HG02884 (cell line): ENCODE data around the gene MAGOH.

Source experiments
- ATAC-seq: cut with Tn5 transposase; IDR thresholded peaks from one replicate; pipeline ENCODE4 v1.9.1; 2021; ENCODE audit warnings: mild to moderate bottlenecking, moderate library complexity; ENCODE audit not compliant: unreplicated experiment

The MAGOH gene

DNA sequence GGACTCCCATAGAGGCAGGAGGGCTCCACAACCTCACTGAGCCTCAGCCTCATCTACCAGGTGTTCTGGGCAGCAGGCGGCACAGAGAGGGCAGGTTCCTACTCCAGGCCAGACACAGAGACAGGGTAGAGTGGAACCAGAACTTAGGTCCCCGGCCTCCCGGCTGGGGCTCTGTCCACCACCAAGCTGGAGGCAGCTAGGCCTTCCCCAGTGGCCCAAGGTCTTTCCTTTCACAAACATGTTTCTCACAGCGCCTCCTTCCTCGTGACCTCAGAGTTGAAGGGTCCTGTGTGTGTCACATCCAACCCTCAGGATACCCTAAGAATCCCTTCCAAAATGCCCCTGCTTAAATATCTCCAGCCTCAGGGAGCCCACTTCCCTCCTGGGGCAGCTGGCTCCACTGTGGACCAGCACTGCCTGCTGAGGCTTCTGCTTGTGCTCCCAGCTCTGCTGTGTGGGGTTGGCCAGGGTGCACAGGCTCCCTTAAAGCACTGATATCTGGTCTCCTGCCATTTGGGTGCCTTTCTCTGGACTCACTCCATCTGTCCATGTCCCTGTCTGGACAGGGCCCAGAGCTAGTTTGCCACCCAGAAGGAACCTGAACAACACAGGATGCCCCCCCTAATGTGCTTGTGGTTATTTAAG, 33.2 kb upstream of the MAGOH start:
- no peak for ATAC-seq

GRCh38 chr1:53270873-53271272, 32.6 kb upstream of the MAGOH start:
- ATAC-seq = no peak

GRCh38 chr1:53270107-53270506, 31.8 kb upstream of the MAGOH start:
- ATAC-seq = no peak

GRCh38 chr1:53267761-53268160, 29.4 kb upstream of the MAGOH start:
- no peak for ATAC-seq

DNA sequence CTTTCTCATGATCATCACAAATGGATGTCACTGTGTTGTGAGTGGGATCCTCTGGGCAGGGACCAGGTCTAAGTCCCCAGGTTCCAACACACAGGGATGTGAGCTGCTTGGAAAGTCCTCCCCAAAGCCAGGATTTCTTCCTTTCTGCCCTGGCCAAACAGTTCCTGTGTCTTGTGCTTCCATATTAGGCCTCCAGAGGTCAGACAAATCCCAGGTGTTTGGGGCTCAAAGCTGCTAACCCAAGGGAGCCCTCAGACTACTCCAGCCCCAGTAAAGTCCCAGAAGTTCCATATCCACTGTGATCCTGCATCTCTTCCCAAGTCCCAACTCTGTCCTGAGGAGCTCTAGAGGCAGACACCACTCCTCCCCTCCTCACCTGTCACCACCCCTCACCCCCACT, 27.7 kb upstream of the MAGOH start:
- no peak for ATAC-seq

DNA sequence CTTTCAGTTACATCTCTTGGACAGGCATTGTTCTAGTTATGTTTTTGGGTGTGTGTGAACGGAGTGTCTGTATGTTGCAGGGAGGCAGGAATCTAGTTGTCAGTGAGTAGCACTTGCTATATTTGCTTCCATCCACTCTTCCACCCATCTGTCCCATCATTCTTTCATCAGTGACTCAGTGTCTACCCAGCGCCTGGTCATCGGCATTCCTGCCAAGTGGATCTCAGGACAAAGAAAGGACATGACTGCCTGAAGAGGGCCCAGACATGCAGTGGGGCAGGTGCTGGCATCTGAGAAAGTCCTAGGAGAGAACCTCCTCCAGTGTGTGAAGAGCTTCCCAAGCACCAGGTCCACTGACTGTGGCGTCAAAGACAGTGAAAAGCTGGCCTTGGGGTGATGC, 27.3 kb upstream of the MAGOH start:
- no peak for ATAC-seq

DNA sequence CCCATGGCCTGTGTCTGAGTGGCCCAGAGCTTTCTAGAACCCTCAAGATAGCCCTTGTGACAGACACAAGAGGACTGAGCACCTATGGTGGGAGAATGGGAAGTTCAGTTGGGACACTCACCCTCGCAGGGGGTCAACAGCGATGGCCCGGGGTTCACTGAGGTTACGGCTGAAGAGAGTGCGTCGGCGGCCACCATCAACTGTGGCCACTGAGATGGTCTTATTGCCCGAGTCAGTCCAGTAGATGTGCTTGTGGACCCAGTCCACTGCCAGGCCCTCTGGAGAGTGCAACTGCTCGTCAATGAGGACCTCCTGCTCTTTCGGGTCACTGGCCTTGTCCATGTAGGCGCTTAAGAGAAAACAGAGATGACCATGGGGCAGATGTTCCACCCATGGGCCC, 25.7 kb upstream of the MAGOH start:
- ATAC-seq = no peak

DNA sequence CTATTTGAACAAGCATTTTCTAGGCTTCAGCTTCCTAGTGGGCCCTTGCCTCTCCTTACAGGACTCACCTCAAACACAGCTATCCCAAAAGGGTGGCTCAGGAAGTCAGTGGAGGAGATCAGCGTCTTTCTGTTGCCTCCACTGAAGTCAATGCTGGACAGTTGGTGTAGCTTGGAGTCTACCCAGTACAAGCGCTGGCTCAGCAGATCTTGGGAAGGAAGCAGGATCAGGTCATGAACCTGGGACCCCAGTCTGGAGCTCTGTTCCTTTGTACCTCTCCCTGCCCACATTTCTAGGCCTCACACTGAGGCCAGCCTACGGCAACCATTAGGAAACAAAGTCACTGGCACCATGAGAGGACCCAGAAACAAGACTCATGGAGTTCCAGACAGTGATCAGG, 23.7 kb upstream of the MAGOH start:
- ATAC-seq = no peak

GRCh38 chr1:53260631-53261247, 22.4 kb upstream of the MAGOH start:
- ATAC-seq = no peak

- ATAC-seq = peak; percentile 90
Measured at GRCh38 chr1:53259932-53260331, 21.6 kb upstream of the MAGOH start.

DNA sequence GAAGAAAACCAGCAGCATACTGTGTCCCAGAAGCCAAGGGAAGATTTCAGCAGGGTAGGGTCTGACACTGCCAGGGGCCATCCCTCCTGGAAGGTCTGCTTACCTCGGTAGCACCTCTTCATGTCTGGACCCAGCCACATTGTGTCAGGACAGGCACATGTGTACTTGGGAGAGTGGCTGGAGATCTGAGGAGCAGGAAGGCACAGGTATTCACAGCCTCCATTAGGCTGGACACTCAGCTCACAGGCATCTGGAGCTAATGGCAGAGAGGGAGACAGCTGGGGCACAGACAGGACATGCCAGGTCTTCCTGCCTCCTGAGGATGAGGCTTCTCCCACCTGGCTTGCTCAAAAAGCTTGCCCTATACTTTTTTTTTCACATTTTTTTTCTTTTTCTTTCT, 19.9 kb upstream of the MAGOH start:
- ATAC-seq = no peak

GRCh38 chr1:53257454-53258081, 19.2 kb upstream of the MAGOH start:
- ATAC-seq = no peak

- no peak for ATAC-seq
Measured at GRCh38 chr1:53256511-53257453, 18.5 kb upstream of the MAGOH start.

- ATAC-seq = no peak
Measured at GRCh38 chr1:53255031-53255430, 16.7 kb upstream of the MAGOH start.

- ATAC-seq = no peak
Measured at GRCh38 chr1:53254011-53254640, 15.8 kb upstream of the MAGOH start.

DNA sequence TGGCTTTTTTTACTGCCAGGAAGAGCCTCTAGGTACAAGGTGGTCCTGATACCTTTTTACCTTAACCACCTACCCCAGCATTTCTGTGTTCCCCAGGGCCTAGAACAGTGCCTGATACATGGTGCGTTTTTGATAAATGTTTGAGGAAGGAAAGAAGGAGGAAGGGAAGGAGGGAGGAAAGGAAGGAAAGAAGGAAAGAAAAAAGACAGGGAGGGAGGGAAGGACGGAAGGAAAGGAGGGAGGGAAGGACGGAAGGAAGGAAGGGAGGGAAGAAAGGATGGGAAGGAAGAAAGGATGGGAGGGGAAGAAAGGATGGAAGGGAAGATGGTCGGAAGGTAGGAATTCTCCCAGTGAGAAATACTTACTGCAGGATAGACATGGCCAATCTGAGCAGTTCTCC, 12.0 kb upstream of the MAGOH start:
- no peak for ATAC-seq

DNA sequence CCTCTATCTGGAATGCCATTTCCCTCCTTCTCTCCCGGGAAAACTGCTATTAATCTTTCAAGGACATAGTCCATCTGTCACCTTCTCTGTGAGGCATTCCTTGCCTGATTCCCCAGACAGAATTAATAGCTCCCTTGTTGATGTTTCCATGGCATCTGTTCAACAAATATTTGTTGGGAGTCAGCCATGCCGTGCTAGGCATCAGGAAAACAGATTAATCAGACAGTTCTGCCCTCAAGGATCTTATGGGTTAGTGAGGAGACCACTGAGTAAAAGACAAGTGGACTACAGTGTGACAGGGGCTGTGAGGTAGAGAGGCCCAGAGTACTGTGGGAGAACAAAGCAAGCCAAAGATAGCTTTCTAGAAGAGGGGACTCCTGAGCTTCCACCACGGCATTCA, 11.4 kb upstream of the MAGOH start:
- no peak for ATAC-seq

- no peak for ATAC-seq
Measured at GRCh38 chr1:53246261-53247134, 8.2 kb upstream of the MAGOH start.

GRCh38 chr1:53244141-53244540, 5.8 kb upstream of the MAGOH start:
- ATAC-seq = no peak

DNA sequence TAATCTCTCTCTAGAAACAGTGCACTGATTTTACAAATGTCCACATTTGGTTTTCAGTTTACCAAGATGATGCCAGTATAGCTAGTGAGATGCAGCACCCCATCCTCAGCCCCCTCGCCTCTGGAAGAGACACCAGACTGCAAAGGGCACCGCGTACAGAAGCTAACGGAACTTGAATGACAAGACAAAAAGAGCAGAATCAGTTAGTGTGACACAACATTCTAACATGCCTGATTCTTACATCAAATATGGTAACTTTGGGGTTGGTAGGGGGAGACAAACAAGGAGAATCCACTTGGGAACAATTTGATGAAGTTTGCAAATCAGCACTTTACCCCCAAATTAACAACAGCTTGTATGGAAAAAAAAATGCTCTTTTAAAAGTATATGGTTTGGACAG, 4.1 kb upstream of the MAGOH start:
- no peak for ATAC-seq
